Panc1 (cell line): Measurements from ENCODE around the gene THRB. TPM values are rescaled to one million over a fixed set of nuclear protein-coding genes. Genes with fewer than 3 reads are reported as not detected.
A peak's percentile ranks its signal among the peaks of the same experiment; 100 is the strongest.

ENCODE experiments used
- ATAC-seq: fragments of 200-7000 bp; cut with Tn5 transposase; 2 replicates; pipeline ENCODE4 v1.9.1; 2020; ENCODE audit warnings: mild to moderate bottlenecking, moderate library complexity
- BruUV-seq: library from RNA; stranded (reverse); fragments of 400-500 nt; replicated peaks from 2 replicates; lab custom pipeline; 2021; lab: Mats Ljungman, UMichigan
- CTCF ChIA-PET: fragments of 300-600 bp; sonication (Branson Sonifier 250); formaldehyde crosslinking; loops from one replicate; lab custom pipeline; 2022; ENCODE audit warnings: antibody characterized with exemption; lab: Charles Lee
- POLR2A ChIA-PET: fragments of 300-600 bp; sonication (Branson Sonifier 250); formaldehyde crosslinking; loops from one replicate; lab custom pipeline; 2022; ENCODE audit warnings: antibody characterized with exemption; lab: Charles Lee
- DNase-seq: peaks from one replicate; pipeline ENCODE4 v3.0.0-alpha.2; 2010; ENCODE audit warnings: low read depth, low spot score
- H3K27ac ChIP-seq: 2 replicates; pipeline ENCODE4 v1.5.1; 2011; ENCODE audit warnings: mild to moderate bottlenecking, low read length, inconsistent platforms
- H3K27me3 ChIP-seq: fragments of 200-500 bp; sonication (Bioruptor generic); 2 replicates; pipeline ENCODE4 v1.6.0; 2014; ENCODE audit warnings: low read length, inconsistent platforms; ENCODE audit not compliant: control insufficient read depth, insufficient read depth
- H3K36me3 ChIP-seq: fragments of 200-500 bp; sonication (Bioruptor generic); 2 replicates; pipeline ENCODE4 v1.5.1; 2014; ENCODE audit warnings: inconsistent platforms, mild to moderate bottlenecking, low read length, moderate library complexity; ENCODE audit not compliant: control insufficient read depth, insufficient read depth
- H3K4me1 ChIP-seq: 2 replicates; pipeline ENCODE4 v1.5.1; 2011; ENCODE audit warnings: inconsistent platforms, mild to moderate bottlenecking, low read length, moderate library complexity; ENCODE audit not compliant: control insufficient read depth, insufficient read depth
- H3K4me3 ChIP-seq, 2 experiments: 2 replicates each; pipeline ENCODE4 v1.5.1; 2011 to 2012; ENCODE audit warnings: low read depth in 2 of 2, low read length in 2 of 2, mild to moderate bottlenecking in 2 of 2, inconsistent platforms in 1 of 2, moderate library complexity in 1 of 2
- H3K9me3 ChIP-seq: fragments of 200-500 bp; sonication (Bioruptor generic); 2 replicates; pipeline ENCODE4 v1.5.1; 2014; ENCODE audit warnings: low read depth, mild to moderate bottlenecking, inconsistent platforms, low read length, moderate library complexity; ENCODE audit not compliant: control insufficient read depth, insufficient read depth
- CTCF ChIP-seq: fragments of 450-650 bp; IDR thresholded peaks from 2 replicates; pipeline ENCODE4 v1.5.1; 2017; ENCODE audit warnings: mild to moderate bottlenecking
- POLR2AphosphoS5 ChIP-seq: IDR thresholded peaks from 2 replicates; pipeline ENCODE4 v1.6.1; 2012; ENCODE audit warnings: mild to moderate bottlenecking, low read depth, low read length, moderate library complexity
- REST ChIP-seq, 2 experiments: IDR thresholded peaks; 2 replicates each; pipeline ENCODE4 v1.6.1; 2011 to 2012; ENCODE audit warnings: low read depth in 2 of 2, control low read depth in 1 of 2, low read length in 1 of 2, mild to moderate bottlenecking in 1 of 2, moderate library complexity in 1 of 2; ENCODE audit not compliant: insufficient read depth in 1 of 2
- SIN3A ChIP-seq: IDR thresholded peaks from 2 replicates; pipeline ENCODE4 v1.6.1; 2012; ENCODE audit warnings: low read depth, mild to moderate bottlenecking, low read length, moderate library complexity, borderline replicate concordance; ENCODE audit not compliant: insufficient read depth
- TCF7L2 ChIP-seq: IDR thresholded peaks from 2 replicates; pipeline ENCODE4 v1.6.1; 2011; ENCODE audit warnings: mild to moderate bottlenecking, low read depth, low read length, inconsistent platforms
- in situ Hi-C: cut with HindIII; loops from 2 replicates; pipeline ENCODE4 v1.10.0; 2016; ENCODE audit warnings: low sequenced_read_pairs, low pct_unique_long_range_greater_than_20kb
- intact Hi-C: fragments of 100-400 bp; cut with micrococcal nuclease; formaldehyde crosslinking; loops from one replicate; pipeline ENCODE4 v1.10.0; 2022; ENCODE audit not compliant: unreplicated experiment
- total RNA-seq: library from RNA; stranded (reverse); gene quantifications from one replicate; pipeline ENCODE4 v1.2.1, GENCODE V29; 2021; ENCODE audit not compliant: unreplicated experiment

Gene THRB
- total RNA-seq, 1 experiment from 2014 or later: 3.9 TPM

GRCh38 chr3:24368605-24369004, 126.0 kb downstream of the THRB start:
- Histone ChIP-seq H3K4me1 (peaks cover 20% of the 10 kb centered on the region), H3K9me3 (no peaks in the 10 kb centered on the region), H3K36me3 (no peaks in the 10 kb centered on the region), H3K4me3 (no peak overlapping the region), H3K27ac (no peak overlapping the region), H3K27me3 (no peaks in the 10 kb centered on the region)
- ChIA-PET POLR2A (no interaction called here), CTCF (interaction anchor here (0.5 to 0.8 kb wide), 2 partner anchors 26 to 82 kb away, joined by 3 to 5 read pairs; no protein-coding TSS in a partner anchor)
- intact Hi-C loops (no loop called here), in situ Hi-C loops (no loop called here)
- TF ChIP-seq SIN3A: no peak
- no peak for TF ChIP-seq POLR2AphosphoS5
- no peak for TF ChIP-seq TCF7L2
- no peak for TF ChIP-seq CTCF
- TF ChIP-seq REST (IDR thresholded peaks at IDR 0.05; ENCODE audit: insufficient read depth in 1 of 2, low read depth in 2 of 2, low read length in 1 of 2): no peak
- no TSS peak for BruUV-seq
- DNase-seq (no peak), ATAC-seq (no peak)

- in situ Hi-C loops: no loop called here
- peak overlapping the region; percentile 48; the same call in 1 of the 2 replicates for H3K27ac ChIP-seq
- intact Hi-C loops: no loop called here
- no peak for TF ChIP-seq SIN3A
- peaks cover 22% of the 10 kb centered on the region for H3K4me1 ChIP-seq
- H3K36me3 ChIP-seq: no peaks in the 10 kb centered on the region
- no peaks in the 10 kb centered on the region for H3K9me3 ChIP-seq
- no peaks in the 10 kb centered on the region for H3K27me3 ChIP-seq
- ChIA-PET CTCF (no interaction called here), POLR2A (no interaction called here)
- BruUV-seq: no TSS peak
- no peak overlapping the region for H3K4me3 ChIP-seq
- DNase-seq (no peak), ATAC-seq (no peak)
Measured at GRCh38 chr3:24367664-24368264, 126.9 kb downstream of the THRB start.

- ChIA-PET CTCF (no interaction called here), POLR2A (no interaction called here)
- no TSS peak for BruUV-seq
- in situ Hi-C loops (no loop called here), intact Hi-C loops (no loop called here)
- Histone ChIP-seq H3K4me1 (peaks cover 22% of the 10 kb centered on the region), H3K4me3 (no peak overlapping the region), H3K27me3 (no peaks in the 10 kb centered on the region), H3K9me3 (no peaks in the 10 kb centered on the region), H3K36me3 (no peaks in the 10 kb centered on the region), H3K27ac (peak overlapping the region; percentile 48; the same call in 1 of the 2 replicates)
- DNase-seq (no peak), ATAC-seq (no peak)
- TF ChIP-seq POLR2AphosphoS5 (no peak), TCF7L2 (no peak), SIN3A (no peak), REST (IDR thresholded peaks at IDR 0.05; ENCODE audit: insufficient read depth in 1 of 2, low read depth in 2 of 2, low read length in 1 of 2) (no peak), CTCF (no peak)
Measured at GRCh38 chr3:24367216-24367615, 127.4 kb downstream of the THRB start.
